Breast epithelium (tissue), 3 donors: ENCODE measurements around the gene GNB1.

Source experiments
- POLR2A ChIP-seq: fragments of 450-650 bp; IDR thresholded peaks from one replicate; pipeline ENCODE4 v1.6.1; 2016; ENCODE audit warnings: antibody characterized with exemption, mild to moderate bottlenecking, moderate library complexity
- POLR2AphosphoS5 ChIP-seq, 3 donors: sonication (generic); formaldehyde crosslinking; IDR thresholded peaks; one replicate each; pipeline ENCODE4 v1.6.1; 2017; ENCODE audit warnings: antibody characterized with exemption in 3 of 3
- TF ChIP-seq, protein P1 (sequence below), 3 donors: fragments of 450-650 bp; IDR thresholded peaks; one replicate each; pipeline ENCODE4 v1.5.1; 2016 to 2017; ENCODE audit warnings: antibody characterized with exemption in 3 of 3, mild to moderate bottlenecking in 3 of 3, moderate library complexity in 3 of 3

DNA sequence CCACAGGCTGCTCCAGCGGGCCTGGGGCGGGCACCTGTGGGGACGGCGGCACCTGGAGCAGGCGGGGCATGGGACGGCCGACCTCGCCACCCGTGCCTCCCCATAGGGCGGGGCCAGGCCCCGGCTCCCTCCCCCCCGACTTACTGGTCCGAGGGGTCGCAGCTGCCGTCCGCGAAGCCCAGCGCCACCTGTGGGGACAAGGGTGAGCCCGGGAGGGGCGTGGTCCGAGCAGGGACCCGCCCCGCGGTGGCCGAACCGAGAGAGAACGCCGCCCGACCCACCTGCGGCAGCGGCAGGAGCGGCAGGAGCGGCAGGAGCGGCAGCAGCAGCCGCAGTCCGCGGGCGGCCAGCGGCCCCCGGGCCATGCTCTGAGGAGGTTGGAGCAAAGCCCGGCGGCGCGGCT is 28.0 kb upstream of the GNB1 start, which contains the start of gene TMEM52:
- TF ChIP-seq POLR2AphosphoS5 (IDR thresholded peaks at IDR 0.05) (no peak), POLR2A (no peak)
- TF ChIP-seq, protein P1, sequence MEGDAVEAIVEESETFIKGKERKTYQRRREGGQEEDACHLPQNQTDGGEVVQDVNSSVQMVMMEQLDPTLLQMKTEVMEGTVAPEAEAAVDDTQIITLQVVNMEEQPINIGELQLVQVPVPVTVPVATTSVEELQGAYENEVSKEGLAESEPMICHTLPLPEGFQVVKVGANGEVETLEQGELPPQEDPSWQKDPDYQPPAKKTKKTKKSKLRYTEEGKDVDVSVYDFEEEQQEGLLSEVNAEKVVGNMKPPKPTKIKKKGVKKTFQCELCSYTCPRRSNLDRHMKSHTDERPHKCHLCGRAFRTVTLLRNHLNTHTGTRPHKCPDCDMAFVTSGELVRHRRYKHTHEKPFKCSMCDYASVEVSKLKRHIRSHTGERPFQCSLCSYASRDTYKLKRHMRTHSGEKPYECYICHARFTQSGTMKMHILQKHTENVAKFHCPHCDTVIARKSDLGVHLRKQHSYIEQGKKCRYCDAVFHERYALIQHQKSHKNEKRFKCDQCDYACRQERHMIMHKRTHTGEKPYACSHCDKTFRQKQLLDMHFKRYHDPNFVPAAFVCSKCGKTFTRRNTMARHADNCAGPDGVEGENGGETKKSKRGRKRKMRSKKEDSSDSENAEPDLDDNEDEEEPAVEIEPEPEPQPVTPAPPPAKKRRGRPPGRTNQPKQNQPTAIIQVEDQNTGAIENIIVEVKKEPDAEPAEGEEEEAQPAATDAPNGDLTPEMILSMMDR (IDR thresholded peaks at IDR 0.05): no peak
